Nephron progenitor cell (in vitro differentiated cells): Measurements from ENCODE around the gene PELI1.
A peak's percentile ranks its signal among the peaks of the same experiment; 100 is the strongest.

Experiments
- DNase-seq: peaks from one replicate; pipeline ENCODE4 v3.0.0; 2021
- H3K27ac Mint-ChIP-seq: 2 replicates; pipeline ENCODE4 v1.8.0; 2021; ENCODE audit warnings: mild to moderate bottlenecking, moderate library complexity, mixed read lengths
- H3K27me3 Mint-ChIP-seq: 2 replicates; pipeline ENCODE4 v1.8.0; 2021; ENCODE audit warnings: mild to moderate bottlenecking, low read depth, mixed read lengths; ENCODE audit not compliant: poor library complexity
- H3K36me3 Mint-ChIP-seq: 2 replicates; pipeline ENCODE4 v1.8.0; 2021; ENCODE audit warnings: low read depth, mixed read lengths
- H3K4me1 Mint-ChIP-seq: 2 replicates; pipeline ENCODE4 v1.8.0; 2021; ENCODE audit warnings: mixed read lengths
- H3K4me3 Mint-ChIP-seq: 2 replicates; pipeline ENCODE4 v1.8.0; 2021; ENCODE audit warnings: mild to moderate bottlenecking, moderate library complexity, mixed read lengths
- H3K9me3 Mint-ChIP-seq: 2 replicates; pipeline ENCODE4 v1.8.0; 2021; ENCODE audit warnings: mild to moderate bottlenecking, moderate library complexity, mixed read lengths
- TF ChIP-seq, protein P1 (sequence below): fragments of 200-600 bp; sonication (generic); IDR thresholded peaks from 2 replicates; pipeline ENCODE4 v1.5.0; 2021; ENCODE audit warnings: antibody characterized with exemption

The PELI1 gene

DNA sequence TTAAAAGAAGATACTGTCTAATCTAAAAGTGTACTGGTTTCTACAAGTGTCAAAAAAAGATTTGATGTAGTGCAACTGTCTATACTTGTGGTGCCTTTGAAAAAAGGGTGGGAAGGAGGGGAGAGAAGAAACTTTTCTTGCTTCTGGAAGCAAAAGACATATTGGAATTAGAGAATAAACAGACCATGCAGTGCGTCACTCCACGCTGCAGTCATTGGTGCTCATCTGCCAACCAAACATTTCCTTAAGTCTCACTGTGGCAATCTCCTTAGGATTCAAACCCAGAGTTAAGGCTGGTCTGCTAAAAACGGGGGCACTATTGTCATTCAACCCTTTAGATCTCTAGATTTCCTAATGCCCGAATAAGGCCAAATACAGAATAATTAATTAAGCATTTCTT, 50.9 kb downstream of the PELI1 start:
- H3K27ac Mint-ChIP-seq, result no peak overlapping the region
- TF ChIP-seq, protein P1, sequence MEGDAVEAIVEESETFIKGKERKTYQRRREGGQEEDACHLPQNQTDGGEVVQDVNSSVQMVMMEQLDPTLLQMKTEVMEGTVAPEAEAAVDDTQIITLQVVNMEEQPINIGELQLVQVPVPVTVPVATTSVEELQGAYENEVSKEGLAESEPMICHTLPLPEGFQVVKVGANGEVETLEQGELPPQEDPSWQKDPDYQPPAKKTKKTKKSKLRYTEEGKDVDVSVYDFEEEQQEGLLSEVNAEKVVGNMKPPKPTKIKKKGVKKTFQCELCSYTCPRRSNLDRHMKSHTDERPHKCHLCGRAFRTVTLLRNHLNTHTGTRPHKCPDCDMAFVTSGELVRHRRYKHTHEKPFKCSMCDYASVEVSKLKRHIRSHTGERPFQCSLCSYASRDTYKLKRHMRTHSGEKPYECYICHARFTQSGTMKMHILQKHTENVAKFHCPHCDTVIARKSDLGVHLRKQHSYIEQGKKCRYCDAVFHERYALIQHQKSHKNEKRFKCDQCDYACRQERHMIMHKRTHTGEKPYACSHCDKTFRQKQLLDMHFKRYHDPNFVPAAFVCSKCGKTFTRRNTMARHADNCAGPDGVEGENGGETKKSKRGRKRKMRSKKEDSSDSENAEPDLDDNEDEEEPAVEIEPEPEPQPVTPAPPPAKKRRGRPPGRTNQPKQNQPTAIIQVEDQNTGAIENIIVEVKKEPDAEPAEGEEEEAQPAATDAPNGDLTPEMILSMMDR, result no peak
- no peak for DNase-seq
- H3K4me1 Mint-ChIP-seq, result no peaks in the 10 kb centered on the region
- peaks cover 5% of the 10 kb centered on the region for H3K9me3 Mint-ChIP-seq
- H3K4me3 Mint-ChIP-seq, result no peak overlapping the region
- H3K36me3 Mint-ChIP-seq, result peaks cover 79% of the 10 kb centered on the region
- H3K27me3 Mint-ChIP-seq, result no peaks in the 10 kb centered on the region

DNA sequence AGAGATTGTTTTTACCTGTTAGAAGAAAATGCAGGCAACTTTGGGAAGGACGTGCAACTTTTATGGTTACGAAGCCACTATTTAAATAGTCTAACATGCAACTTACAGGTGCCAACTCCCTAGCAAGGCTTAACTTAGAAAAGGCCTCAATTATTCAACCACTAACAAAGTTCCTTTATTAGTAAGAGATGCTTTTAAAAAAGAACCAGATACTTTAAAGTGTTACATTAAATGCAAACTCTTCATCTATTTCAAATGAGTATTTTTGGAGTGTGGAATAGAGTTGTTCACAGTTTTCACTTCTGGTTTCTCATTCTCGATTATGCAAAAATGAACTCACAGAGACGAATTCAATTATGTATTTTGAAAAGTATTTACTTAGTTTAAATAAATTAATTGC, 51.7 kb downstream of the PELI1 start:
- no peaks in the 10 kb centered on the region for H3K27me3 Mint-ChIP-seq
- no peak overlapping the region for H3K27ac Mint-ChIP-seq
- no peak overlapping the region for H3K4me3 Mint-ChIP-seq
- H3K4me1 Mint-ChIP-seq, result no peaks in the 10 kb centered on the region
- peaks cover 5% of the 10 kb centered on the region for H3K9me3 Mint-ChIP-seq
- peaks cover 71% of the 10 kb centered on the region for H3K36me3 Mint-ChIP-seq
- no peak for DNase-seq
- TF ChIP-seq, protein P1, result no peak

DNA sequence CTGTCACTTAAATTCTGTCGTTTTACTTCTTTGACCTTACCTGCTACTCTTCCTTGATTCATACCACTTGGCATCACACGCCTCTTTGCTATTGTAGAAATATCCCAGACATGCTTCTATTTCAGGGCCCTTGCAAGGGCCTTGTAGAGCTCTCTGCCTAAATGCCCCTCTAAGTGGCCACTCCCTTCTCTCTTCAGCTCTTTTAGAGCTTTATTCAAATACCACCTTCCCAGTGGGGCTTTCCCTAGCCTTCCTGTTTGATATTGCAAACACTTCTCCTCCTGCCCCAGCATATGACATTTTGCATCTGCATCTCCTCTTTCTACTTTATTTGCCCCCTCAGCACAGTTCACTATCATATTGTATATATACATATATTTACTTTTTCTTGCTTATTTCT, 54.0 kb downstream of the PELI1 start:
- peaks cover 48% of the 10 kb centered on the region for H3K36me3 Mint-ChIP-seq
- H3K27ac Mint-ChIP-seq, result peak overlapping the region; percentile 9
- H3K4me1 Mint-ChIP-seq, result no peaks in the 10 kb centered on the region
- DNase-seq, result no peak
- TF ChIP-seq, protein P1, result no peak
- H3K4me3 Mint-ChIP-seq, result no peak overlapping the region
- H3K27me3 Mint-ChIP-seq, result no peaks in the 10 kb centered on the region
- H3K9me3 Mint-ChIP-seq, result no peaks in the 10 kb centered on the region

DNA sequence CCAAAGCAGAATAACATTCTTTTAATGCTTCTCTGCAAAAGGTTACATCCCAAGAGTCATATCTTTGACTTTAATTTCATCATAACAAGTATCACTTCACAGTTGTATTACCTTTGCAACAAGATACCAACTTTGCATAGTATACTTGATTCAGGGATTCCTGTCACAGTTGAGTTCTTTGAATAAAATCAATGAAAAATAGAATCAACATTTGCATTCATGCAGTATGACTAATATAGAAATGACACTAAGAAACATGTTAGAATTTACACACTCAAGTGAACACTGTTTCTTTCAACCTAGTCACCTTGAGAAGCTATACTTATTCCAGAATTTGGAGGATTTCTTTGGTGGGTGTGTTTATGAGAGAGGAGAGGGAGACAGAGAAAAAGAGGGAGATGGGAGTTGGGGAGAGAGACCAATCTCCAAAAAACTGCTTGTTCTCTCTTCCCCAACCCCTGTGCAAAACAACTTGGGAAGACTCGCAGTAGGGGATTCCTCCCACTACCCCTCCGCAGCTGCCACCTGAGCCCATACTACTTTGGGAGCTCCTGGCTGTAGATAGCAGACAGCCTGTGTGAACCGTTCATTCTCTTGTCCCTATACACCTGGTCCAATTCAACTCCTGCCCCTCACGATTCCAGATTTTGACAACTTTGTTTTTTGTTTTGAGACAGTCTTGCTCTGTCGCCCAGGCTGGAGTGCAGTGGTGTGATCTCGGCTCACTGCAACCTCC, 57.7 kb downstream of the PELI1 start:
- Mint-ChIP-seq H3K4me3 (no peak overlapping the region), H3K9me3 (no peaks in the 10 kb centered on the region), H3K36me3 (peaks cover 20% of the 10 kb centered on the region), H3K27ac (no peak overlapping the region), H3K27me3 (no peaks in the 10 kb centered on the region), H3K4me1 (no peaks in the 10 kb centered on the region)
- DNase-seq, result no peak
- TF ChIP-seq, protein P1, result no peak

DNA sequence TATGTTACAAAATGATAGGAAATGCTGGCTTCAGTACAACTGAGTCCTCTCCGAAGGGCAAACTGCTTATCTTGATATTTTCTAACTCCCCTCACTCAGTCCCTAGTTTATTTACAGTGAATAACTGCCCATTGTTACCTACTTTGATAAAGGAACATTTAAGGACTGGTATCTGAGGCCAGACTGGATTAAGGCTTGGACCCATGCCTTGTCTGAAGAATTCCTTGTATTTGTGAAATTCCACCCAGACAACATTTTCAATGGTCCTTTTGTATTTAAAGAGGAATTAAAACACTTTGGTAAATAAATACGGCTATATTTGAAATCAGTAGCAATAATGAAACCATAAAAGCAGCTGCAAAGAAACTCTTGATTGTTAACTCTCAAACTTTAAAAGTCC, 58.3 kb downstream of the PELI1 start:
- Mint-ChIP-seq H3K27me3 (no peaks in the 10 kb centered on the region), H3K4me1 (no peaks in the 10 kb centered on the region), H3K9me3 (no peaks in the 10 kb centered on the region), H3K27ac (no peak overlapping the region), H3K4me3 (no peak overlapping the region), H3K36me3 (peaks cover 14% of the 10 kb centered on the region)
- DNase-seq, result no peak
- TF ChIP-seq, protein P1, result no peak

- H3K4me3 Mint-ChIP-seq, result no peak overlapping the region
- no peaks in the 10 kb centered on the region for H3K27me3 Mint-ChIP-seq
- H3K9me3 Mint-ChIP-seq, result no peaks in the 10 kb centered on the region
- peak overlapping the region; percentile 6 for H3K27ac Mint-ChIP-seq
- TF ChIP-seq, protein P1, result no peak
- no peaks in the 10 kb centered on the region for H3K4me1 Mint-ChIP-seq
- no peaks in the 10 kb centered on the region for H3K36me3 Mint-ChIP-seq
- DNase-seq, result no peak
Observed at GRCh38 chr2:64081046-64081445, 63.2 kb downstream of the PELI1 start.
